ENCODE results near the gene E2F8.
A peak's percentile ranks its signal among the peaks of the same experiment; 100 is the strongest.

The E2F8 gene

GRCh38 chr11:19244621-19245020, 3.9 kb upstream of the E2F8 start:
- no peak overlapping the region for H3K4me2 ChIP-seq (ENCODE audit: low read length)
- H3K27me3 ChIP-seq (ENCODE audit: low read depth, low read length), result no peaks in the 10 kb centered on the region
- H3K36me3 ChIP-seq (replicated peaks; ENCODE audit: low read depth, low read length), result no peaks in the 10 kb centered on the region
- peaks cover 9% of the 10 kb centered on the region for H3K79me2 ChIP-seq (ENCODE audit: low read length)
- TF ChIP-seq, protein P1, sequence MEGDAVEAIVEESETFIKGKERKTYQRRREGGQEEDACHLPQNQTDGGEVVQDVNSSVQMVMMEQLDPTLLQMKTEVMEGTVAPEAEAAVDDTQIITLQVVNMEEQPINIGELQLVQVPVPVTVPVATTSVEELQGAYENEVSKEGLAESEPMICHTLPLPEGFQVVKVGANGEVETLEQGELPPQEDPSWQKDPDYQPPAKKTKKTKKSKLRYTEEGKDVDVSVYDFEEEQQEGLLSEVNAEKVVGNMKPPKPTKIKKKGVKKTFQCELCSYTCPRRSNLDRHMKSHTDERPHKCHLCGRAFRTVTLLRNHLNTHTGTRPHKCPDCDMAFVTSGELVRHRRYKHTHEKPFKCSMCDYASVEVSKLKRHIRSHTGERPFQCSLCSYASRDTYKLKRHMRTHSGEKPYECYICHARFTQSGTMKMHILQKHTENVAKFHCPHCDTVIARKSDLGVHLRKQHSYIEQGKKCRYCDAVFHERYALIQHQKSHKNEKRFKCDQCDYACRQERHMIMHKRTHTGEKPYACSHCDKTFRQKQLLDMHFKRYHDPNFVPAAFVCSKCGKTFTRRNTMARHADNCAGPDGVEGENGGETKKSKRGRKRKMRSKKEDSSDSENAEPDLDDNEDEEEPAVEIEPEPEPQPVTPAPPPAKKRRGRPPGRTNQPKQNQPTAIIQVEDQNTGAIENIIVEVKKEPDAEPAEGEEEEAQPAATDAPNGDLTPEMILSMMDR (IDR thresholded peaks at IDR 0.05; ENCODE audit: low read depth, low read length), result no peak
- no peak for TF ChIP-seq EZH2phosphoT487 (IDR thresholded peaks at IDR 0.05; ENCODE audit: low read depth)
- H3K4me3 ChIP-seq (ENCODE audit: low read length), result no peak overlapping the region
- H3K9me3 ChIP-seq (ENCODE audit: insufficient read depth, low read length), result no peaks in the 10 kb centered on the region; the same call in 1 of the 2 replicates
- no peak overlapping the region for H2AFZ ChIP-seq (ENCODE audit: low read depth, low read length)
- no peak overlapping the region for H3K9ac ChIP-seq (ENCODE audit: low read length)
- peaks cover 29% of the 10 kb centered on the region for H3K4me1 ChIP-seq (ENCODE audit: low read length)
- no peak overlapping the region for H3K27ac ChIP-seq (ENCODE audit: low read length)
- no peaks in the 10 kb centered on the region for H4K20me1 ChIP-seq (ENCODE audit: insufficient read depth, low read length)

- no peak overlapping the region for H2AFZ ChIP-seq (ENCODE audit: low read depth, low read length)
- peak overlapping the region; percentile 48 for H3K4me2 ChIP-seq (ENCODE audit: low read length)
- H3K4me1 ChIP-seq (ENCODE audit: low read length), result peaks cover 34% of the 10 kb centered on the region
- peak overlapping the region; percentile 54 for H3K27ac ChIP-seq (ENCODE audit: low read length)
- no peaks in the 10 kb centered on the region; the same call in 1 of the 2 replicates for H3K9me3 ChIP-seq (ENCODE audit: insufficient read depth, low read length)
- no peak overlapping the region for H3K4me3 ChIP-seq (ENCODE audit: low read length)
- no peaks in the 10 kb centered on the region for H3K27me3 ChIP-seq (ENCODE audit: low read depth, low read length)
- no peaks in the 10 kb centered on the region for H4K20me1 ChIP-seq (ENCODE audit: insufficient read depth, low read length)
- H3K9ac ChIP-seq (ENCODE audit: low read length), result no peak overlapping the region
- peaks cover 5% of the 10 kb centered on the region for H3K36me3 ChIP-seq (replicated peaks; ENCODE audit: low read depth, low read length)
- no peak for TF ChIP-seq EZH2phosphoT487 (IDR thresholded peaks at IDR 0.05; ENCODE audit: low read depth)
- TF ChIP-seq, protein P1 (IDR thresholded peaks at IDR 0.05; ENCODE audit: low read depth, low read length), result no peak
- peaks cover 14% of the 10 kb centered on the region for H3K79me2 ChIP-seq (ENCODE audit: low read length)
Measured at GRCh38 chr11:19244084-19244483, 3.3 kb upstream of the E2F8 start.

GRCh38 chr11:19243613-19244012, 2.9 kb upstream of the E2F8 start:
- H3K36me3 ChIP-seq (replicated peaks; ENCODE audit: low read depth, low read length), result peaks cover 9% of the 10 kb centered on the region
- no peaks in the 10 kb centered on the region; the same call in 1 of the 2 replicates for H3K9me3 ChIP-seq (ENCODE audit: insufficient read depth, low read length)
- peak overlapping the region; percentile 14; the same call in 1 of the 2 replicates for H3K4me3 ChIP-seq (ENCODE audit: low read length)
- H3K79me2 ChIP-seq (ENCODE audit: low read length), result peaks cover 19% of the 10 kb centered on the region
- TF ChIP-seq EZH2phosphoT487 (IDR thresholded peaks at IDR 0.05; ENCODE audit: low read depth), result no peak
- TF ChIP-seq, protein P1 (IDR thresholded peaks at IDR 0.05; ENCODE audit: low read depth, low read length), result no peak
- H2AFZ ChIP-seq (ENCODE audit: low read depth, low read length), result no peak overlapping the region
- H3K27ac ChIP-seq (ENCODE audit: low read length), result peak overlapping the region; percentile 54
- peaks cover 38% of the 10 kb centered on the region for H3K4me1 ChIP-seq (ENCODE audit: low read length)
- no peaks in the 10 kb centered on the region for H3K27me3 ChIP-seq (ENCODE audit: low read depth, low read length)
- H4K20me1 ChIP-seq (ENCODE audit: insufficient read depth, low read length), result no peaks in the 10 kb centered on the region
- H3K4me2 ChIP-seq (ENCODE audit: low read length), result peak overlapping the region; percentile 48
- no peak overlapping the region for H3K9ac ChIP-seq (ENCODE audit: low read length)

DNA sequence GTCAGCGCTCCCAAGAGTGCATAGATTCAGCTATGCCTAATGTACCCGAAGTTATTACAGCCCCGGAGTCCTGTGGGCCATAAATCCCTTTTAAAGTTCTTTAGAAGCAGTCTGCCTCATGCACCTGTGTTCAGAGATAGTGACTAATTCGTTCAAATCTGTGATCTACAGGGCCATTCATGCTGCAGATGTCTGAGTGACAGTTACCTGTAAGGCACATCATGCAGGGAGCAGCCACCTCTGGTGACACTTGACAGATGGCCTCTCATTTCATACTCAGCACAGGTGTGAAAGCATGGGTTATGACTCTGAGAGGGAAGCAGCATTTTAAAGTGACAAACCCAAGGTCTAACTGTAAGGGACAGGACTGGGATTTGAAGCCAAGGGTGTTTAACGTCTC, 2.4 kb upstream of the E2F8 start:
- no peaks in the 10 kb centered on the region; the same call in 1 of the 2 replicates for H3K9me3 ChIP-seq (ENCODE audit: insufficient read depth, low read length)
- H3K27me3 ChIP-seq (ENCODE audit: low read depth, low read length), result no peaks in the 10 kb centered on the region
- H3K4me3 ChIP-seq (ENCODE audit: low read length), result peak overlapping the region; percentile 14; the same call in 1 of the 2 replicates
- no peak overlapping the region for H2AFZ ChIP-seq (ENCODE audit: low read depth, low read length)
- H4K20me1 ChIP-seq (ENCODE audit: insufficient read depth, low read length), result no peaks in the 10 kb centered on the region
- H3K79me2 ChIP-seq (ENCODE audit: low read length), result peaks cover 23% of the 10 kb centered on the region
- H3K27ac ChIP-seq (ENCODE audit: low read length), result peak overlapping the region; percentile 54
- H3K9ac ChIP-seq (ENCODE audit: low read length), result no peak overlapping the region
- peak overlapping the region; percentile 48 for H3K4me2 ChIP-seq (ENCODE audit: low read length)
- H3K36me3 ChIP-seq (replicated peaks; ENCODE audit: low read depth, low read length), result peaks cover 13% of the 10 kb centered on the region
- H3K4me1 ChIP-seq (ENCODE audit: low read length), result peaks cover 41% of the 10 kb centered on the region
- no peak for TF ChIP-seq EZH2phosphoT487 (IDR thresholded peaks at IDR 0.05; ENCODE audit: low read depth)
- TF ChIP-seq, protein P1 (IDR thresholded peaks at IDR 0.05; ENCODE audit: low read depth, low read length), result no peak

Data from OCI-LY3 (cell line).